MM.1S (cell line): Measurements from ENCODE around the gene CDH6.

Experiments
- CTCF ChIP-seq: fragments of 300-600 bp; sonication (generic); IDR thresholded peaks from 2 replicates; pipeline ENCODE4 v1.5.1; 2016; ENCODE audit warnings: antibody characterized with exemption, low read length, mixed read lengths
- EZH2 ChIP-seq: fragments of 300-600 bp; sonication (generic); optimal IDR thresholded peaks from 2 replicates; pipeline ENCODE3; 2017; ENCODE audit warnings: low read depth, mild to moderate bottlenecking, antibody characterized with exemption, low read length, mixed read lengths

DNA sequence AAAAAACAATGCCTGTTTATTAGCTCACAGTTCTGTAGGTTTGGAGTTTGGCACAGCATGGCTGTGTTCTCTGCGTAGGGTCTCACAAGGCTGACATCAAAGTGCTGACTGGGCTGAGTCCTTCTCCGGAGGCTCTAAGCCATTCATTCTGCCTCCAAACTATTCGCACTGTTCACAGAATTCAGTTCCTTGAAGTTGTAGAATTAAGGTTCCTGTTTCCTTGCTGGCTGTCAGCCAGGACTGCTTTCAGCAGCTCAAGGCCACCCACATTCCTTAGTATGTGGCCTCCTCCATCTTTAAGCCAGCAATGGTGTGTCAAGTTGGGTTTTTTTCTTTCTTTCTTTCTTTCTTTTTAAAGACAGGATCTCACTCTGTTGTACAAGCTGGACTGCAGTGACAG lies 161.9 kb downstream of the CDH6 start:
- TF ChIP-seq CTCF: no peak
- no peak for TF ChIP-seq EZH2
